GM18511 (cell line): ENCODE results near the gene PRKCQ.
"Not testable (repeated sequence)": the region's sequence is repeated elsewhere in the genome, so short reads cannot be mapped to it uniquely, and the experiment has no call there.

Experiments
- ATAC-seq: cut with Tn5 transposase; IDR thresholded peaks from one replicate; pipeline ENCODE4 v1.9.1; 2021; ENCODE audit warnings: mild to moderate bottlenecking, moderate library complexity; ENCODE audit not compliant: unreplicated experiment

The PRKCQ gene

GRCh38 chr10:6494936-6495592 is 85.0 kb downstream of the PRKCQ start:
- ATAC-seq, result no peak

- no peak for ATAC-seq
Observed at GRCh38 chr10:6494442-6494819, 85.6 kb downstream of the PRKCQ start.

GRCh38 chr10:6493521-6494441 is 86.3 kb downstream of the PRKCQ start:
- no peak for ATAC-seq

- no peak for ATAC-seq
Observed at GRCh38 chr10:6492896-6493295, 87.2 kb downstream of the PRKCQ start.

GRCh38 chr10:6491841-6492609 is 88.1 kb downstream of the PRKCQ start:
- ATAC-seq, result no peak

GRCh38 chr10:6490614-6491013 is 89.5 kb downstream of the PRKCQ start:
- no peak for ATAC-seq

- no peak for ATAC-seq
Observed at GRCh38 chr10:6487920-6488319, 92.2 kb downstream of the PRKCQ start.

- ATAC-seq, result no peak
Observed at GRCh38 chr10:6486309-6486708, 93.8 kb downstream of the PRKCQ start.

GRCh38 chr10:6482737-6483357 is 97.2 kb downstream of the PRKCQ start:
- no peak for ATAC-seq

- no peak for ATAC-seq
Observed at GRCh38 chr10:6478722-6479121, 101.4 kb downstream of the PRKCQ start.

- ATAC-seq, result no peak
Observed at GRCh38 chr10:6476989-6477388, 103.1 kb downstream of the PRKCQ start.

- no peak for ATAC-seq
Observed at GRCh38 chr10:6474871-6475270, 105.2 kb downstream of the PRKCQ start.

- peak; percentile 88 for ATAC-seq
Observed at GRCh38 chr10:6473901-6474370, 106.1 kb downstream of the PRKCQ start.

- ATAC-seq, result peak; percentile 48
Observed at GRCh38 chr10:6473430-6473829, 106.6 kb downstream of the PRKCQ start.

- ATAC-seq, result not testable (repeated sequence)
Observed at GRCh38 chr10:6472710-6473005, 107.4 kb downstream of the PRKCQ start.

GRCh38 chr10:6470894-6471618 is 109.0 kb downstream of the PRKCQ start:
- no peak for ATAC-seq

GRCh38 chr10:6469661-6470060 is 110.4 kb downstream of the PRKCQ start:
- no peak for ATAC-seq

- ATAC-seq, result no peak
Observed at GRCh38 chr10:6465854-6466601, 114.0 kb downstream of the PRKCQ start.

GRCh38 chr10:6465437-6465836 is 114.6 kb downstream of the PRKCQ start:
- peak; percentile 59 for ATAC-seq
